HG03457 (cell line): ENCODE data around the gene TNNI3K.
A peak's percentile ranks its signal among the peaks of the same experiment; 100 is the strongest.

Experiments
- ATAC-seq: cut with Tn5 transposase; IDR thresholded peaks from one replicate; pipeline ENCODE4 v1.9.1; 2021; ENCODE audit warnings: moderate number of reproducible peaks; ENCODE audit not compliant: unreplicated experiment

The TNNI3K gene

GRCh38 chr1:74481607-74482006 lies 246.4 kb downstream of the TNNI3K start:
- no peak for ATAC-seq

GRCh38 chr1:74485622-74486021 lies 250.4 kb downstream of the TNNI3K start:
- ATAC-seq: no peak

- no peak for ATAC-seq
Measured at GRCh38 chr1:74486036-74486435, 250.8 kb downstream of the TNNI3K start.

- ATAC-seq: no peak
Measured at GRCh38 chr1:74496669-74497068, 261.5 kb downstream of the TNNI3K start.

- ATAC-seq: no peak
Measured at GRCh38 chr1:74498901-74499300, 263.7 kb downstream of the TNNI3K start.

- ATAC-seq: no peak
Measured at GRCh38 chr1:74502432-74502831, 267.2 kb downstream of the TNNI3K start.

- ATAC-seq: no peak
Measured at GRCh38 chr1:74502858-74503257, 267.7 kb downstream of the TNNI3K start.

- no peak for ATAC-seq
Measured at GRCh38 chr1:74504125-74504932, 269.1 kb downstream of the TNNI3K start.

- ATAC-seq: no peak
Measured at GRCh38 chr1:74504933-74505512, 269.8 kb downstream of the TNNI3K start.

- no peak for ATAC-seq
Measured at GRCh38 chr1:74505928-74506710, 270.9 kb downstream of the TNNI3K start.

GRCh38 chr1:74508449-74508848 lies 273.3 kb downstream of the TNNI3K start:
- ATAC-seq: no peak

GRCh38 chr1:74512170-74512915 lies 277.2 kb downstream of the TNNI3K start, which contains the start of gene LRRC53:
TSS of gene LRRC53 (minus strand) at chr1:74512611. CDS start at chr1:74483349, 29,262 bp downstream.
- no peak for ATAC-seq

GRCh38 chr1:74513411-74514300 lies 278.5 kb downstream of the TNNI3K start:
- no peak for ATAC-seq

- peak; percentile 88 for ATAC-seq
Measured at GRCh38 chr1:74517599-74518051, 282.4 kb downstream of the TNNI3K start.

- no peak for ATAC-seq
Measured at GRCh38 chr1:74522148-74522547, 287.0 kb downstream of the TNNI3K start.

- ATAC-seq: no peak
Measured at GRCh38 chr1:74523873-74524480, 288.8 kb downstream of the TNNI3K start.

GRCh38 chr1:74526708-74527107 lies 291.5 kb downstream of the TNNI3K start:
- no peak for ATAC-seq

GRCh38 chr1:74528123-74528522 lies 292.9 kb downstream of the TNNI3K start:
- ATAC-seq: no peak

GRCh38 chr1:74530892-74531291 lies 295.7 kb downstream of the TNNI3K start:
- ATAC-seq: no peak
